HG02610 (cell line): ENCODE data around the gene ITGA1.
"Not testable (repeated sequence)": the region's sequence is repeated elsewhere in the genome, so short reads cannot be mapped to it uniquely, and the experiment has no call there.

Experiments
- ATAC-seq: cut with Tn5 transposase; IDR thresholded peaks from one replicate; pipeline ENCODE4 v1.9.1; 2021; ENCODE audit warnings: mild to moderate bottlenecking, moderate library complexity; ENCODE audit not compliant: unreplicated experiment

ITGA1 gene

GRCh38 chr5:52861368-52861767 lies 73.7 kb downstream of the ITGA1 start:
- ATAC-seq = no peak

DNA sequence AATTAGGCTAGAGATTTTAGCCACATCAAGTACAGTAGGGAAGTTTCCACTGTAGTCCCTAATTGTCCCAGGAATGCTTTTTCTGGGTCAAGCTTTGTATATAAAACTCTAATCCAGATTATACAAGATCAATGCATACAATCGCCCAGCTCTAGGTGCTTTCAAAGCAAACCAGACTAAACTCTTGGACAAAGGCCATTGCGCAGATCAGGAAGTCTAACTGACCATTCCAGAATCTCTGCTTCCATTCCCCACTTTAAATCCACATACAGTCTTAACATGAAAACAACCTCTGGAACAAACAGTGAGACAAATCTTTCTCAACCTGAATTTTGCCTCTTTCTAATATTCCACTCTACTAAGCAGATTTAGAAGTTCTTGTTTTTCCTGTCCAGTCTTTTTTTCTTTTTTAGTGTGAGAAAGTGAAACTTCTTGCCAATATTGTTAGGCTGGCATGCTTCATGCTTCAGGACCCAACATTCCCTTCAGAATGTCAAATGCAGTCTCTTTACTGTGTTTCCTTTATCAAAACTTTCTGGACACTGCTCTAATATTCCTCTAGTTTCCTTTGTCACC lies 76.1 kb downstream of the ITGA1 start:
- no peak for ATAC-seq

DNA sequence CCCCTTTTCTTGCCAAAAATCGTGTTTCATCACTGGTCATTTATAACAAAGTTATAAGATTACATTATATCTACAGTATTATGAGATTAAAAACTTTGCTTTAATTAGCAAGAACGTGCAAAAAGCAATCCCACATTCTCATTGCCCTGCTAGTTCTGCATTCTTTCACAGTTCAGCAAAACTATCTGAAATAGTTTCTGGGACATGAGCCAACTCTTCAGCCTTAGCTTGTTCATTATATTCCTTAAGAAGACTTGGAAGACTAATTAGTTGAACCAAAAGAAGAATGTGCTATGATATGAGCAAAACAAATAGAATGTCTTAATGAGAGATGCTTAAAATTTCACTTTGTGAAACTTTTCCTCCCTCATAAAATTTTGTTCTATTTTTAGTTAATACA lies 76.7 kb downstream of the ITGA1 start:
- ATAC-seq = no peak

DNA sequence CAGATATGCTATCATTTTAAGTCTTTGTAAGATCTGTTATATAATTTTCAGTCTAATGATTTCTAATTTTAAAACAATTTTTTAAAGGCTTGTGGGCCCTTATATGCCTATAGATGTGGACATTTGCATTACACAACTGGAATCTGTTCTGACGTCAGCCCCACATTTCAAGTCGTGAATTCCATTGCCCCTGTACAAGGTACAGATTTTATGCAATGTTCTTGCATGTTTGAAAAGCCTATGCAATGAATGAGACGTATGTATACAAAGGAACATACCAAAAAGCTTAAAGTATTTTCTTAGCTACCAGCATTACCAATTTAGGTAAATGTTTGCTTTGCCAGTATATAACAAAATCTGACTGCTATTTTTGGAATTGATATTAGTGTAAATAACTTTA lies 77.2 kb downstream of the ITGA1 start:
- ATAC-seq = no peak

DNA sequence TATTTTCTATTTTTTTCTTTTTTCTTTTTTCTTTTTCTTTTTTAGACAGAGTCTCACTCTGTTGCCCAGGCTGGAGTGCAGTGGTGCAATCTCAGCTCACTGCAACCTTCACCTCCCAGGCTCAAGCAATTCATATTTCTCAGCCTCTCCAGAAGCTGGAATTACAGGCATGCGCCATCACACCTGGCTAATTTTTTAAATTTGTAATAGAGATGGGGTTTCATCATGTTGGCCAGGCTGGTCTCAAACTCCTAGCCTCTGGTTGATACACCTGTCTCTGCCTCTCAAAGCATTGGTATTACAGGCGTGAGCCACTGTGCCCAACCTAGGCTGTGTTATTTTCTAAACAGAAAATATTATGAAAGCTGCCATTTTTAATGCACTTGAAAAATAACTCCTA lies 78.3 kb downstream of the ITGA1 start:
- ATAC-seq = not testable (repeated sequence)

DNA sequence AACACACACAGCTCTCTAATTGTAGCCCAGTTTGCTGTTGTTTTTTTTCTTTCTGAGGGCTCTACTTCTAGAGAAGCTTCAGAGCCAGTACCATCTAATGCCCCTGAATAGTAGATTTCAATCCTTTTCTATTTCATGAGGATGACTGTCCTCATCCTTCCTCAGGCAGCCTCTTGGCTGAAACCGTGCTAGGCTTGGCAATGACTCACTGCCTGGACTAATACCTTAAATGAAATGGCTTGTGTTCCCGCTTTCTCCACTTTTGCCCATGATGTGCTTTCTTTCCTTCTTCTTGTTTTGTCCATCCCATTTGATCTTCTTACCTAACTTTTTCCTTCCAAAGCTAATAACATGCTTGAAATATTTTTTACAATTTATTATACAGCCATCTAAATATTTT lies 80.1 kb downstream of the ITGA1 start:
- no peak for ATAC-seq

- ATAC-seq = no peak
These were observed 80.7 kb downstream of the ITGA1 start for GRCh38 chr5:52868417-52868816.

DNA sequence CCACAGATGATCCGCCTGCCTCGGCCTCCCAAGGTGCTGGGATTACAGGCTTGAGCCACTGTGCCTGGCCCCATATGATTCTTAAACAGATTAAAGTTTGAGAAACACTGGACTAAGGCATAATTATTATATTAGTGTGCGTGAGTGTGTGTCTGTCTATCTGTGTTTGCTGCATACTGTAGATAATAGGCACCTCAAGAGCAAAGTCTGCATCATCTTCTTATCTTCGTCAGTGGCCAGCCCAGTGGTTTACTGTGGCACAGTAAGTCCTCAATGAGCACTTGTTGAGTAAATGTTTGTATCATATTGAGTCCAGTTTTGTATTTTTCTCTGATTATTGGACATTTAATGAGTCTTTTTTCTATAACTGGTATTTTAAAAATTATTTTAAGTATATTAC lies 81.7 kb downstream of the ITGA1 start:
- ATAC-seq = no peak

DNA sequence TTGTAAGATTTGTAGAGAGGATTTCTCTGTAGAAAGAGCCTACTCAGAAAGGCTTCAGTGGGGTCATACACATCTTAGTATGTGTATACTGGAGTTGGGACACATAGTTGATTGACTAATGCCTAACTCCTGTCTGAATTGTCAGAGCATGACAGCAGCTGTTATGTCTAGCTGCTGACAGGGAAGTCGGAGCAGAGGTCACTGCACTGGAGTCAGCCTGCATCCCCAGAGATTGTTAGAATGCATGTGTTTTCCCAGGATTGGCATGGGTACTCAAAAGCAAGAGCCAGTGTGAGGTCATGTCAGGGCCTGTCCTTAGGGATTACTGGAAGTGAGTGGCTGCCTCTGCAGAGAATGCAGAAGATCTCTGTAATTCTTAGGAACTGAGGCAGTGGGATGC lies 82.7 kb downstream of the ITGA1 start:
- no peak for ATAC-seq

- no peak for ATAC-seq
These were observed 88.1 kb downstream of the ITGA1 start for GRCh38 chr5:52875827-52876226.

GRCh38 chr5:52876456-52876855 lies 88.7 kb downstream of the ITGA1 start:
- ATAC-seq = no peak

- ATAC-seq = no peak
These were observed 90.9 kb downstream of the ITGA1 start for GRCh38 chr5:52878656-52879055.

DNA sequence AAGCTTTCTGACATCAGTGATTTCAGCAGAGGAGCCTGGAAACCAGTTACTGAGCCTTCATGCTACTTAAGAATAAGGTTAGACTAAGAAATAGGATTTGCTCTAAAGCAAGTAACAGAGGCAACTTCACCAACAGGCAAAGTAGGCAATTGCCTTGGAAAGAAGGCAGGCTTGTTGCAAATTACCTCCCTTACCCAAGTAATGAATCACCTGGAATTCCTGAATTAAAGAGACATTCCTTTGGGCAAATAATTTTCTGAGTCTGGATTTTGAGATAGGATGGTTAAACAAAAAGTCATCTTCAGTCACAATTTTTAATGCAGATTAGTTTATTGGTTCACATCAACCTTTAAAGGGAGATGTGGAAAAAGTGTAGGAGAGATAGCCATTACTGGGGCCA lies 92.8 kb downstream of the ITGA1 start:
- no peak for ATAC-seq

DNA sequence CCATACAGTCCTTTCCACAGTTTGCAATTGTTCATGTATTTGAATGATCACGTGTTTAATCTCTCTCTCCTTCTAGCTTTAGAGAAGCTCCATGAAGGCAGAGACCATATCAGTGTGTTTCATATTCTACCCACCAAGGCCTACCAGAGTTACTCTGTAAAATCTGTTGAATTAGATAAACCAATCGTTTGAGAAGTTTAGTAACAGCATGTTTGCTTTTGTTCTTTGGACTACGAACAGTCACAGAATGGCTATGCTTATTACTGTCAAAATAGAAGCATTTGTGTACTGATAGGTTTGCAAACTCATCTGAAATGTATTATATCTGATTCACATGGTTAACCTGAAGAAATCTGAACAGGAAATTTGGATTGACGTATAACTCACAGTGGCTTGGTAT lies 93.8 kb downstream of the ITGA1 start:
- no peak for ATAC-seq

GRCh38 chr5:52883110-52883509 lies 95.4 kb downstream of the ITGA1 start:
- ATAC-seq = no peak

- ATAC-seq = no peak
These were observed 96.7 kb downstream of the ITGA1 start for GRCh38 chr5:52884453-52884852.

- ATAC-seq = no peak
These were observed 97.9 kb downstream of the ITGA1 start for GRCh38 chr5:52885614-52886013.

DNA sequence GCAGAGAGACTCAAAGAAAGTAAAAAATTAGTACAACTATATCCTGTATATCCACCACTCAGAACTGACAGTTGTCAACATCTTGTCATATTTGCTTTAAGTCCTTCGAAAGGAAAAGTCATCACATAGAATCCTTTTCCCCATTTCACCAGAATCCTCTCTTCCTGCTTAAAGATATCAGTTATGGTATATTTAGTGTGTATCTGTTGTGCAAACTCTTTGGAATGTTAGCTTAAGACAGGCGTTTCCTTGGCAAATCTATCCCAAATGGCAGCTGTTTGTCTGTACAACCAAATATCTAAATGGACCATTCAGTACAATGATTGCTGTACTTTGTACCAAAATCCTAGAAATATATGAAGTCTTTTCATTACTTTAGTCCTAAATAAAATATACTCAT lies 98.5 kb downstream of the ITGA1 start:
- no peak for ATAC-seq

DNA sequence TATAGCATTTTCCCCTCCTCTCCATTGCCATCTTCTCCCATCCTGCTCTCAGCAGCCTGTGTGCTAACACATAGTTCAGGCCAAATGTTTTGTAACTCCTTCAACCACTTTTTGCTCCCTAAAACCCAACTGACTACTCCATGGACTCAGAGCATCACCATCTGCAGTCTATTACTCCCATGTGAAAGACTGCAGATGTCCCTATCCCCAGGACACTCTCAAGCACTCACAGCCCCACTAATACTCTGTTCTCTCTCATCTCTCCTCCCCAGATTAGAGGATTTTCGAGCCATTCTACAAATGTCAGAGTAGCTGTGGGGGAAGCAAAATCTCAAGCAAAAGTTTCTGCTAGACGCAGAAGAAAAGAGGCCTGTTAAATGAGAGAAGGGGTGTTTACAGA lies 99.3 kb downstream of the ITGA1 start:
- no peak for ATAC-seq

- ATAC-seq = no peak
These were observed 100.6 kb downstream of the ITGA1 start for GRCh38 chr5:52888363-52888762.

DNA sequence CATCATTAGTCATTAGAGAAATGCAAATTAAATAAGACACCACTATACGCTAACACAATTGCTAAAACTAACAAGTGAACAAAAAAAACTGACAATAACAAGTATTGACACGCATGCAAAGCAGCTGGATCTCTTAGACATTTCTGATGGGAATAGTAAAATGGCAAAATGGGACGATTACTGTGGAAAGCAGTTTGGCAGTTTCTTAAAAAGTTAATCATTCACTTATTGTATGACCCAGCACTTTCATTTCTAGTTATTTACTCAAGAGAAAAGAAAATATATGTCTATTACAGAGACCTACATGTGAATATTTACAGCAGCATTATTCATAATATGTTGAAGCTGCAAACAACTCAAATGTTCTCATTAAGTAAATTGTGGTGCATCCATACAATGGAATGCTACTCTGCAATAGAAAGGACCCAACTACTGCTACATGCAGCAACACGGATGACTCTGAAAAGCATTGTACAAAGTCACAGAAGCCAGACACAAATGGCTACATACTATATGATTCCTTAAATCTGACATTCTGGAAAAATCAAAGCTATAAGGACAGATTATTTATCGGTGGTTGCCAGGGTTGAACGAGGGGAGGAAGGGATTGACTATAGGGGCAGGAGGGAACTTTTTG lies 104.6 kb downstream of the ITGA1 start:
- ATAC-seq = no peak

- no peak for ATAC-seq
These were observed 105.4 kb downstream of the ITGA1 start for GRCh38 chr5:52893105-52893504.

DNA sequence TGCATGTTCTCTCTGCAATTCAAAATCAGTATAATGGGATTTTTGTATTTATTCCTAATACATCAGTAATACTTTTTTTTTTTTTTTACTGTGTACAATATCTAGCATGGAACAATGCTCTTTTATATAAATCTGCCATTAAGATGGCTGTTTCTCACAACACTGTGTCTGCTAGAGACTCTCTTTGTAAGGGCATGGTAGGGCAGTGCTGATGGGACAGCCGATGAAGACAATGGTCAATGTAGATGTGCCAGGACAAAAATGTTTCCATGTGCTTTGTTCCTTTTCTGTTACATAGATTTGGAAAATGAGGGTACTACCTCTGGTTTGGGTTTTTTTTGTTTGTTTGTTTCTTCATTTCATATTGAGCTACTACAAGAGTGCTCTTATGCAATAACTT lies 106.1 kb downstream of the ITGA1 start:
- no peak for ATAC-seq
